H7 (cell line): ENCODE data around the gene KLK7. TPM values are rescaled to one million over a fixed set of nuclear protein-coding genes. Genes with fewer than 3 reads are reported as not detected.
"Not testable (repeated sequence)": the region's sequence is repeated elsewhere in the genome, so short reads cannot be mapped to it uniquely, and the experiment has no call there.

Experiments
- DNase-seq: peaks from one replicate; pipeline ENCODE4 v3.0.0; 2012
- H3K27me3 ChIP-seq: 2 replicates; pipeline ENCODE4 v1.6.0; 2011; ENCODE audit warnings: mild to moderate bottlenecking, low read length; ENCODE audit not compliant: control insufficient read depth, insufficient read depth
- H3K36me3 ChIP-seq: replicated peaks from 2 replicates; pipeline ENCODE4 v1.5.1; 2011; ENCODE audit warnings: low read length; ENCODE audit not compliant: control insufficient read depth, insufficient read depth
- H3K4me3 ChIP-seq: 2 replicates; pipeline ENCODE4 v1.5.1; 2011; ENCODE audit warnings: low read depth, mild to moderate bottlenecking, control low read depth, low read length, moderate library complexity; ENCODE audit not compliant: insufficient read depth
- total RNA-seq: library from RNA; depleted of rRNA; stranded (reverse); fragments of >200 nt; shearing (Covaris generic); gene quantifications from 2 replicates; pipeline ENCODE4 v1.2.3, GENCODE V29; 2014

Gene KLK7
- total RNA-seq, 1 experiment from 2014 or later, result 0.24 TPM

- no peaks in the 10 kb centered on the region for H3K36me3 ChIP-seq
- peak; percentile 94 for DNase-seq
- peak overlapping the region; percentile 73 for H3K4me3 ChIP-seq
- peaks cover 14% of the 10 kb centered on the region; the same call in 1 of the 2 replicates for H3K27me3 ChIP-seq
These were observed 19.0 kb upstream of the KLK7 start for GRCh38 chr19:51002542-51003311.

GRCh38 chr19:51002089-51002532 lies 18.4 kb upstream of the KLK7 start:
- H3K4me3 ChIP-seq, result peak overlapping the region; percentile 73
- peak; percentile 71 for DNase-seq
- peaks cover 11% of the 10 kb centered on the region; the same call in 1 of the 2 replicates for H3K27me3 ChIP-seq
- H3K36me3 ChIP-seq, result no peaks in the 10 kb centered on the region

GRCh38 chr19:51001515-51001914 lies 17.8 kb upstream of the KLK7 start, which contains the start of gene KLK8:
KLK8 (minus strand) TSS chr19:51001604; CDS start chr19:51001167, 437 bp downstream.
- H3K4me3 ChIP-seq, result peak within 1 kb of the TSS; percentile 73
- H3K36me3 ChIP-seq, result no peaks in the 10 kb centered on the region
- DNase-seq, result peak; percentile 51
- H3K27me3 ChIP-seq, result peaks cover 9% of the 10 kb centered on the region; the same call in 1 of the 2 replicates

GRCh38 chr19:51000981-51001380 lies 17.3 kb upstream of the KLK7 start:
- Histone ChIP-seq H3K4me3 (peak overlapping the region; percentile 73), H3K27me3 (peaks cover 9% of the 10 kb centered on the region; the same call in 1 of the 2 replicates), H3K36me3 (no peaks in the 10 kb centered on the region)
- DNase-seq, result peak; percentile 88

- H3K4me3 ChIP-seq, result peak overlapping the region; percentile 73
- DNase-seq, result no peak
- no peaks in the 10 kb centered on the region for H3K36me3 ChIP-seq
- H3K27me3 ChIP-seq, result peaks cover 9% of the 10 kb centered on the region; the same call in 1 of the 2 replicates
These were observed 16.7 kb upstream of the KLK7 start for GRCh38 chr19:51000426-51000825.

GRCh38 chr19:50998686-50999085 lies 15.0 kb upstream of the KLK7 start:
- no peak for DNase-seq
- peaks cover 9% of the 10 kb centered on the region; the same call in 1 of the 2 replicates for H3K27me3 ChIP-seq
- no peak overlapping the region for H3K4me3 ChIP-seq
- no peaks in the 10 kb centered on the region for H3K36me3 ChIP-seq

- no peaks in the 10 kb centered on the region for H3K36me3 ChIP-seq
- no peak for DNase-seq
- peaks cover 9% of the 10 kb centered on the region; the same call in 1 of the 2 replicates for H3K27me3 ChIP-seq
- no peak overlapping the region for H3K4me3 ChIP-seq
These were observed 14.3 kb upstream of the KLK7 start for GRCh38 chr19:50998061-50998460.

- Histone ChIP-seq H3K4me3 (no peak overlapping the region), H3K36me3 (no peaks in the 10 kb centered on the region), H3K27me3 (peaks cover 4% of the 10 kb centered on the region; the same call in 1 of the 2 replicates)
- no peak for DNase-seq
These were observed 10.4 kb upstream of the KLK7 start for GRCh38 chr19:50994129-50994528.

GRCh38 chr19:50992666-50993035 lies 8.9 kb upstream of the KLK7 start:
- Histone ChIP-seq H3K36me3 (no peaks in the 10 kb centered on the region), H3K27me3 (peaks cover 3% of the 10 kb centered on the region; the same call in 1 of the 2 replicates), H3K4me3 (no peak overlapping the region)
- DNase-seq, result no peak

- DNase-seq, H3K36me3 ChIP-seq, H3K4me3 ChIP-seq: not testable (repeated sequence)
- peaks cover 20% of the 10 kb centered on the region for H3K27me3 ChIP-seq
These were observed 699 bp upstream of the KLK7 start for GRCh38 chr19:50984416-50984815.

- Histone ChIP-seq H3K4me3 (no peak overlapping the region), H3K27me3 (peaks cover 16% of the 10 kb centered on the region), H3K36me3 (no peaks in the 10 kb centered on the region)
- DNase-seq, result no peak
These were observed 1.5 kb downstream of the KLK7 start for GRCh38 chr19:50982186-50982585.

- DNase-seq, result no peak
- Histone ChIP-seq H3K27me3 (peaks cover 16% of the 10 kb centered on the region), H3K4me3 (no peak overlapping the region), H3K36me3 (no peaks in the 10 kb centered on the region)
These were observed 2.0 kb downstream of the KLK7 start for GRCh38 chr19:50981587-50982146.

GRCh38 chr19:50980208-50980607 lies 3.5 kb downstream of the KLK7 start:
- Histone ChIP-seq H3K4me3 (no peak overlapping the region), H3K36me3 (no peaks in the 10 kb centered on the region), H3K27me3 (peaks cover 15% of the 10 kb centered on the region; the same call in 1 of the 2 replicates)
- DNase-seq, result no peak

GRCh38 chr19:50979758-50980157 lies 4.0 kb downstream of the KLK7 start:
- H3K27me3 ChIP-seq, result peaks cover 15% of the 10 kb centered on the region; the same call in 1 of the 2 replicates
- no peaks in the 10 kb centered on the region for H3K36me3 ChIP-seq
- no peak overlapping the region for H3K4me3 ChIP-seq
- DNase-seq, result peak; percentile 61
